22Rv1 (cell line): ENCODE data around the gene SLC6A2.

ENCODE experiments used
- H3K27ac ChIP-seq: fragments of 450-650 bp; 2 replicates; pipeline ENCODE4 v1.5.1; 2017
- ZFX ChIP-seq: fragments of 450-650 bp; IDR thresholded peaks from 2 replicates; pipeline ENCODE4 v1.6.1; 2017; ENCODE audit warnings: antibody characterized with exemption, borderline replicate concordance
- TF ChIP-seq, protein P1 (sequence below): fragments of 450-650 bp; IDR thresholded peaks from 2 replicates; pipeline ENCODE4 v1.5.1; 2017; ENCODE audit warnings: mild to moderate bottlenecking

SLC6A2 gene

DNA sequence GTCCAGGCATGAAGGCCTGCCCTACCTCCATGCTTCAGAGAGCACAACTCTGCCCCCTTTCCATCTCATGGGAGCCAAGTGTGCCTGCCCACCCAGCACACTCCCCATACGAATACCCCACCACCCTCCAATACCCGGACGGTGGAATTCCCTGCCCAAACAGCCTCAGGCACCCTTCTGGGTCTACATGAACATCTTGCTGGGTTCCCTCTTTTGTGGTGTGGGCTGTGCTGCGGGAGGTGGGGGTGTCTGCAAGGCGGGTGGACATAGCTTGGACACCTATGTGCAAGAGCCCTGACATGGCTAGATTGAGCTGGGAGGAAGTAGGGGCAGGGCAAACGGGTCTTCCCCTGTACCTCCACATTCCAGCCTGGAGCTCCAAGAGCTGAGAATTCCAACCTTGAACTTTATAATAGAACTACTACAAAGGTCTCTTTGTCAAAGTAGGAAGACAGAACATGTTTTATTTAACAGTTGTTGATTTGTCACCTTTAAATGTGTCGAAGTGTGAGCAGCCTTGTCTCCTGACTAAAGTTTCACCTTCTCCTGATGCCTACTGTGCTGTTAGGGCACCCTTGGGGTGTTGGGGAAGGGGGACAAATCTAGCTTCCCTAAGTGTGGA, 9.1 kb downstream of the SLC6A2 start:
- no peak for TF ChIP-seq ZFX
- TF ChIP-seq, protein P1, sequence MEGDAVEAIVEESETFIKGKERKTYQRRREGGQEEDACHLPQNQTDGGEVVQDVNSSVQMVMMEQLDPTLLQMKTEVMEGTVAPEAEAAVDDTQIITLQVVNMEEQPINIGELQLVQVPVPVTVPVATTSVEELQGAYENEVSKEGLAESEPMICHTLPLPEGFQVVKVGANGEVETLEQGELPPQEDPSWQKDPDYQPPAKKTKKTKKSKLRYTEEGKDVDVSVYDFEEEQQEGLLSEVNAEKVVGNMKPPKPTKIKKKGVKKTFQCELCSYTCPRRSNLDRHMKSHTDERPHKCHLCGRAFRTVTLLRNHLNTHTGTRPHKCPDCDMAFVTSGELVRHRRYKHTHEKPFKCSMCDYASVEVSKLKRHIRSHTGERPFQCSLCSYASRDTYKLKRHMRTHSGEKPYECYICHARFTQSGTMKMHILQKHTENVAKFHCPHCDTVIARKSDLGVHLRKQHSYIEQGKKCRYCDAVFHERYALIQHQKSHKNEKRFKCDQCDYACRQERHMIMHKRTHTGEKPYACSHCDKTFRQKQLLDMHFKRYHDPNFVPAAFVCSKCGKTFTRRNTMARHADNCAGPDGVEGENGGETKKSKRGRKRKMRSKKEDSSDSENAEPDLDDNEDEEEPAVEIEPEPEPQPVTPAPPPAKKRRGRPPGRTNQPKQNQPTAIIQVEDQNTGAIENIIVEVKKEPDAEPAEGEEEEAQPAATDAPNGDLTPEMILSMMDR, result no peak
- no peak overlapping the region for H3K27ac ChIP-seq

DNA sequence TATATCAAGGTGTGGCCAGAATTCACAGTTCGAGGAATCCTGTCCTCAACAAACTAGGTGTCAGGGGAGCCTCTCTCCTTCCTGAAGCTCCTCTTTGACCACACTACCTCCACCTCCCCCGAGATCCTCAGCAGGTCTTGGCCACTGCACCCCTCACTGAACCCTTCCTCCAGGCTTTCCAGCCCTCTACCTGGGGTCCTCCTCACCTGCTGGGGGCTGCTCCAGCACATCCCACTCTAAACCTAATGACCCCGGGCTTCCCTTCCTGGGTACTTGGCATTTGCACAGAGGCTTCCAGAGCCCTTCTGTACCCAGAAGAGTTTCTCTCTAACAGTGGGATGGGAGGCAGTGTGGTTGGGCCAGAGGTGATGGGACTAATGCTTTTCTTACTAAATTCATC, 9.7 kb downstream of the SLC6A2 start:
- H3K27ac ChIP-seq, result no peak overlapping the region
- TF ChIP-seq, protein P1, result no peak
- TF ChIP-seq ZFX, result no peak

DNA sequence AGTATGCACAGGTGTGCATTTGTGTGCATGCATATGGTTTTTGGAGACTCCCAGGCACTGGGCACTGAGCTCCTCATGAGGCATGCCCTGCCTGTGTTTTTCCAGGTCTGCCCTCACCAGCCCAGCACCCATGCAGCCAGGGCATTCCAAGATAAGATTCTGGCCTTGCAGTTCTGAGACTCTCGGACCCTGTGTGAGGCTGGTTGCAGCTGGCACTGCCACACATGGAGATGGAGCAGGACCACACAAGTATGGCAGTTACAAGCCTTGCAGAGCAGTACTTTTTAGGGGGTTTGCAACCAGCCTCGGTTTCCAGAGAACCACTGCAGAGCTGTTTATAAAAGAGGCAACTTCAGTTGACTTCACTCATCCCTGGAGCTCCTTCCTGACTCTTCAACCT, 10.2 kb downstream of the SLC6A2 start:
- no peak overlapping the region for H3K27ac ChIP-seq
- TF ChIP-seq ZFX, result no peak
- TF ChIP-seq, protein P1, result no peak

DNA sequence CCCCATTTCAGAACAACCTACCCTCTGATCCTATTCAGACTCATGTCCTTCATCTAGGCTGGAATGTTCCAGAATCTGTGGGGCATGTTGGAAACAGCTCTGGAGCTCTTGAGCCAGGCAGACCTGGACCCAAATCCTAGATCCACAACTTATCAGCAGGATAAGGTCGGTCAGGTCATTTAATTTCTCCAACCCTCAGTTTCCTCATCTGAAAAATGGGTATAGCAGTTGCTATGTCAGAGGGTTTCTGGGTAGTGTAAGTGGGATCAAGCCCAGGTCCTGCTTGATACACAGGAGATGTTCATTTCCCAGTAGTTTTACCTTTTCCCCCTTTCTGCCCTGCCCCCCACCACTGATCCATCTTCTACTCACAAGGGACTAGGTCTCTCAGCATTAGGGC, 12.0 kb downstream of the SLC6A2 start:
- no peak overlapping the region for H3K27ac ChIP-seq
- TF ChIP-seq ZFX, result no peak
- TF ChIP-seq, protein P1, result no peak

DNA sequence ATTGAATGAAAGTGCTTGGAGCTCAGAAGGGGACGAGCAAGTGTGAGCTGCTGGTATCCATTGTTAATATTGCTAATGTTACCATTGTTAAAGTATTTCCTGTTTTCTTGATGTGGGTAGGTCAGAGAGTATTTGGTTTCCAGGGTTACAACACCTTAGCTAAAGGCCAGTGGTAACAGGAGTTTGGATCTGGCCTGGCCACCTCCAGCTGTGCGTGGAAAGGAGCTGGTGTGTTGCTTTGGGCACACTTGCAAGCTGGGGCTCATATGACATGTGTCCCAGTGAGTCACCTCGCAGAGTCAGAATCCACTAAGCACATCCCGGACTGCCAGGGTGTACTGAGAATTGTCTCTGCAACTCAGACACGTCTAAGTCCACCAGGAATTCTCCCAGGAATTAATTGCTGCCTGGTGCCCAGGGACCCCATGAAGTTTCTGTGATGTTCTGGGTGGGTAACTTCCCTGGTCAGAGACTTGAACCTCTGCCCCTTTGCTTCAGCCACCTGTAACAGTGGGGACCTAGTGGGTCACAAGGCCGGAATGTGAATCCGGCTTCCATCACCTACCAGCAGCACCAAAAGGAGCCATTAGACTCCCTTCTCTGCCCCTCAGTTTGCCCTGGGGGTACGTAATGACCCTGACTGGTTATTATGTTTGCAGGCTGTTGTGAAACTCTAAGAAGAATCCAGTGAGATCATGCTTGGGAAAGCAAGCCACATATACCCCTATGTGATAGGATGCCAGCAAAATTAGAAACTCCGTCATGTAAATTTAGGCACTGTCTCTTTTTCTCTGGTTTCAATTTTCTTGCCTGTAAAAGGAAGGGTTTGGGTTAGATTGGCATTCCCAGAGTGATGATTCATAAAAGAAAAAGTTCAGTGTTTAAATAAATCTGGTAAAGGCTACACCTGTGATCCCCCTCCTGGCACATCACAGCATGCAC, 12.8 kb downstream of the SLC6A2 start:
- TF ChIP-seq, protein P1, result no peak
- TF ChIP-seq ZFX, result no peak
- no peak overlapping the region for H3K27ac ChIP-seq

DNA sequence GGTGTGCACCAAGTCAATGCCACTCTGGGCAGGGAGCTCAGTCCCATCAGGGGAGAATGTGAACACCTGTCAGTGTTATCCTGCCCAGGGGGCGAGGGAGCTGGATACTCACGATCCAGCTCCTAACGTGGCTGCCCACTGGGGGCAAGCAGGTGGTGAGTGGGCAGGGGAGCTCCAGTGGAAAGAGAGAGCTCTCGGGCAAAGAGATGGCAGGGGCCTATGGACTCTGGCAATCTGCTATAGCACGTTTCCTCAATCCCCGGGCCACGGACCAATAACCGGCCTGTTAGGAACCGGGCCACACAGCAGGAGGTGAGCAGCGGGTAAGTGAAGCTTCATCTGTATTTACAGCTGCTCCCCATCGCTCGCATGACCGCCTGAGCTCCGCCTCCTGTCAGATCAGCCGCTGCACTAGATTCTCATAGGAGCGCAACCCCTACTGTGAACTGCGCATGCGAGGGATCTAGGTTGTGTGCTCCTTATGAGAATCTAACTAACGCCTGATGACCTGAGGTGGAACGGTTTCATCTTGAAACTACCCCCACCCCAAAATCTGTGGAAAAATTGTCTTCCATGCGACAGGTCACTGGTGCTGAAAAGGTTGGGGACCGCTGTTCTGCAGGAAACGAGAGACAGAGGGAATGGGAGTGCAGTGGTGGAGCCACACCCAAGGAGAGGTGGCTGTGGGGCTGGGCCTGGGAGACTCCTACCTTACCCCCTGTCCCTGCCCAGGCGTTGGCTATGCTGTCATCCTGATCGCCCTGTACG, 15.6 kb downstream of the SLC6A2 start:
- TF ChIP-seq, protein P1, result no peak
- no peak for TF ChIP-seq ZFX
- H3K27ac ChIP-seq, result no peak overlapping the region

DNA sequence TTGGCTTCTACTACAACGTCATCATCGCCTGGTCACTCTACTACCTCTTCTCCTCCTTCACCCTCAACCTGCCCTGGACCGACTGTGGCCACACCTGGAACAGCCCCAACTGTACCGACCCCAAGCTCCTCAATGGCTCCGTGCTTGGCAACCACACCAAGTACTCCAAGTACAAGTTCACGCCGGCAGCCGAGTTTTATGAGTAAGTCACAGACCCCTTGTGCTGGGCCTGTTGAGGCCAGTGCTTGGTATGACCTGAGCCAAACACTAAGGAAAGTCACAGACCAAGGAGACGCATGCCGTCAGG, 16.1 kb downstream of the SLC6A2 start:
- TF ChIP-seq, protein P1, result no peak
- TF ChIP-seq ZFX, result no peak
- H3K27ac ChIP-seq, result no peak overlapping the region
